GM10266 (cell line): Measurements from ENCODE around the gene CAMK2D.

ENCODE experiments used
- DNase-seq: peaks from one replicate; pipeline ENCODE4 v3.0.0; 2012; ENCODE audit errors: extremely low spot score
- TF ChIP-seq, protein P1 (sequence below): IDR thresholded peaks from 2 replicates; pipeline ENCODE4 v1.5.1; 2012; ENCODE audit warnings: mild to moderate bottlenecking, low read depth; ENCODE audit not compliant: control insufficient read depth, insufficient read depth; ENCODE audit errors: missing control alignments

The CAMK2D gene

GRCh38 chr4:113468165-113469022, 293.1 kb downstream of the CAMK2D start:
- TF ChIP-seq, protein P1, sequence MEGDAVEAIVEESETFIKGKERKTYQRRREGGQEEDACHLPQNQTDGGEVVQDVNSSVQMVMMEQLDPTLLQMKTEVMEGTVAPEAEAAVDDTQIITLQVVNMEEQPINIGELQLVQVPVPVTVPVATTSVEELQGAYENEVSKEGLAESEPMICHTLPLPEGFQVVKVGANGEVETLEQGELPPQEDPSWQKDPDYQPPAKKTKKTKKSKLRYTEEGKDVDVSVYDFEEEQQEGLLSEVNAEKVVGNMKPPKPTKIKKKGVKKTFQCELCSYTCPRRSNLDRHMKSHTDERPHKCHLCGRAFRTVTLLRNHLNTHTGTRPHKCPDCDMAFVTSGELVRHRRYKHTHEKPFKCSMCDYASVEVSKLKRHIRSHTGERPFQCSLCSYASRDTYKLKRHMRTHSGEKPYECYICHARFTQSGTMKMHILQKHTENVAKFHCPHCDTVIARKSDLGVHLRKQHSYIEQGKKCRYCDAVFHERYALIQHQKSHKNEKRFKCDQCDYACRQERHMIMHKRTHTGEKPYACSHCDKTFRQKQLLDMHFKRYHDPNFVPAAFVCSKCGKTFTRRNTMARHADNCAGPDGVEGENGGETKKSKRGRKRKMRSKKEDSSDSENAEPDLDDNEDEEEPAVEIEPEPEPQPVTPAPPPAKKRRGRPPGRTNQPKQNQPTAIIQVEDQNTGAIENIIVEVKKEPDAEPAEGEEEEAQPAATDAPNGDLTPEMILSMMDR, result no peak
- DNase-seq, result no peak

DNA sequence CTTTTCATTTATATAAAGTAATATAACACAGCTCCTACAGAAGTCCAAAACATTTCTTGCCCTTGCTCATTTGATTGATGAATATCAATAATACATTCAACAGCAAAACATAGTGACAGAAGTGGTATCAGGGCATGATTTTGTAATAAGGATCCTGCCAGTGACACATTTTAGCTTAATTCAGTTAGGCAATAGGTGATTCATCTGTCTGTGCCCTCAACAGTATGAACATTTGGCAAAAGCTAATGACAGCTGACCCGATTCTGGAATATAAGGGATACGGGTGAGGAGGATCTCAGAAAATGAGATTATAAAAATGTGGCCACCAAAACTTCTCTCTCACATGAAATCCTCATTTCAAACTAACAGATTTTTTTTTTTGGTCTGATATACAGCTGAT, 294.0 kb downstream of the CAMK2D start:
- TF ChIP-seq, protein P1, result no peak
- no peak for DNase-seq

- no peak for DNase-seq
- TF ChIP-seq, protein P1, result no peak
Observed at GRCh38 chr4:113462286-113462685, 299.3 kb downstream of the CAMK2D start.

GRCh38 chr4:113461281-113461680, 300.3 kb downstream of the CAMK2D start:
- DNase-seq, result no peak
- TF ChIP-seq, protein P1, result no peak

GRCh38 chr4:113457886-113458285, 303.7 kb downstream of the CAMK2D start:
- no peak for DNase-seq
- TF ChIP-seq, protein P1, result no peak

- TF ChIP-seq, protein P1, result no peak
- DNase-seq, result no peak
Observed at GRCh38 chr4:113457121-113457520, 304.4 kb downstream of the CAMK2D start.

DNA sequence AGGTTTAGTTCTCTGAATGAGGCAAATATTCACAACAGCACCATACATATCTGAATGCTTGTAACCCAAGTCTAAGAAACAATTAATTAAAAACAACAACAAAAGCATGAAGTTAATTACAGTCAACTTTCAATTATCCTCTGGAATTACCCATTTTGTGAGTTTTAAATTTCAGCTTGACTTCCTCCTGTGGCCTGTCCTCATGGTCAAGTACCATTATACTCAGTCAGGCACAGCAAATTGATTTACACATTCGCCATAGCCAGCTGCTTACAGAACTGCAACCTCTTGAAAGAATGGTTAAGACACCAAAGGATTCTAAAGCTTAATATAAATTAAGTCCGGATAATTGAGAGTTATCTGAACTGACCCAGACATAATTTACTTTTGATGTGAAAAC, 306.5 kb downstream of the CAMK2D start:
- TF ChIP-seq, protein P1, result no peak
- no peak for DNase-seq
